ENCODE measurements around the gene IRS2. TPM values are rescaled to one million over a fixed set of nuclear protein-coding genes. Genes with fewer than 3 reads are reported as not detected.
"Not testable (repeated sequence)": the region's sequence is repeated elsewhere in the genome, so short reads cannot be mapped to it uniquely, and the experiment has no call there.

Gene IRS2
- total RNA-seq, 1 donor from 2014 or later: 2.6 TPM

DNA sequence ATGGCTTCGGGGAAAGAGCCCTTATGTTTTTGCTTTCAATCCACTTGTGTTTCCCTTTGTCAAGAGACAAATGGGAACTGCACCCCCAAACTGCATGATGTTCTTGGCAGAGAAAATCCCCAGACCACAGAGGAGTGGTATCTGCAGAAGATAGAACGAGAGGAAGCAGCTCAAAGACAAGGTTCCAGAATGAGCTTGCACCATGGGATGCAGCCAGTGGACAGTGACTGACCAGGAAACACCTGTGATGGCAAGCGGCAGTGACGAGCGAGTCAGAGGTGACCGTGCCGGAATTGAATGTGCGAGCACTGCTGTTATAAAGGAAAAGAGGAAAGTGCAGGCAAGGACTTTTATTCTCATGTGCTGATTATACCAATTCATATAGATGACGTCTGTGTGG is 46.3 kb downstream of the IRS2 start:
- H3K27ac ChIP-seq (ENCODE audit: low read depth, low read length): no peak overlapping the region
- no peaks in the 10 kb centered on the region for H3K9me3 ChIP-seq (ENCODE audit: control insufficient read depth in 3 of 3, low read length in 3 of 3)

DNA sequence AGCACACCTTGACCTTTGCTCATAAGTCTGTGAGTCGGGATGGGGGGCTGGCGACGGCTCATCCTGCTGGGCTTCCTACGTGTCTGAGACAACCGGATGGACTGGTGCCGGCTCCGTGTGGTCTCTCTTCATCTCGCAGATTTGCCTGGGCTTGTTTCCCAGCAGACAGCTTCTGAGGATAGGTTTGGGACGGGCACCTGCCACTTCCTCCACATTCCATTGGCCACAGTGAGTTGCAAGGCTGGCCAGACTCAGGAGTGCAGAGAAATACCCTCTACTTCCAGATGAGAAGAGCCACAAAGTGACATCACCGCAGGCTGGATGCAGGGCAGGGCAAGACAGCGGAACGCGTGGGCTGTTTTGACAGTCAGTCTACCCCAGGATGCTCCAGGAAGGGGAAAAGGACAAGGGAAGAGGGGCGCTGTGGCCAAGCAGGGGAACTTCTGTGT is 48.1 kb downstream of the IRS2 start:
- no peaks in the 10 kb centered on the region for H3K4me1 ChIP-seq (ENCODE audit: control insufficient read depth in 3 of 3, insufficient read depth in 3 of 3, low read length in 3 of 3)
- H3K27ac ChIP-seq (ENCODE audit: low read depth, low read length): no peak overlapping the region
- no peaks in the 10 kb centered on the region for H3K36me3 ChIP-seq (ENCODE audit: control insufficient read depth in 3 of 3, insufficient read depth in 3 of 3, low read length in 3 of 3)
- H3K4me3 ChIP-seq (ENCODE audit: low read length in 3 of 3): no peak overlapping the region
- H3K9ac ChIP-seq (ENCODE audit: low read depth in 1 of 3, low read length in 3 of 3): no peak overlapping the region
- H3K9me3 ChIP-seq (ENCODE audit: control insufficient read depth in 3 of 3, low read length in 3 of 3): no peaks in the 10 kb centered on the region
- H3K27me3 ChIP-seq (ENCODE audit: control insufficient read depth in 3 of 3, insufficient read depth in 3 of 3, low read length in 3 of 3): peaks cover 2 to 10% (median 7%) of the 10 kb centered on the region in 3 donors

More for the DNA sequence above, 46.3 kb downstream of the IRS2 start:
- Histone ChIP-seq H3K4me1 (ENCODE audit: control insufficient read depth in 3 of 3, insufficient read depth in 3 of 3, low read length in 3 of 3) (no peaks in the 10 kb centered on the region), H3K27me3 (ENCODE audit: control insufficient read depth in 3 of 3, insufficient read depth in 3 of 3, low read length in 3 of 3) (peaks cover 2 to 16% (median 7%) of the 10 kb centered on the region in 3 donors), H3K4me3 (ENCODE audit: low read length in 3 of 3) (no peak overlapping the region), H3K36me3 (ENCODE audit: control insufficient read depth in 3 of 3, insufficient read depth in 3 of 3, low read length in 3 of 3) (no peaks in the 10 kb centered on the region), H3K9ac (ENCODE audit: low read depth in 1 of 3, low read length in 3 of 3) (no peak overlapping the region)

DNA sequence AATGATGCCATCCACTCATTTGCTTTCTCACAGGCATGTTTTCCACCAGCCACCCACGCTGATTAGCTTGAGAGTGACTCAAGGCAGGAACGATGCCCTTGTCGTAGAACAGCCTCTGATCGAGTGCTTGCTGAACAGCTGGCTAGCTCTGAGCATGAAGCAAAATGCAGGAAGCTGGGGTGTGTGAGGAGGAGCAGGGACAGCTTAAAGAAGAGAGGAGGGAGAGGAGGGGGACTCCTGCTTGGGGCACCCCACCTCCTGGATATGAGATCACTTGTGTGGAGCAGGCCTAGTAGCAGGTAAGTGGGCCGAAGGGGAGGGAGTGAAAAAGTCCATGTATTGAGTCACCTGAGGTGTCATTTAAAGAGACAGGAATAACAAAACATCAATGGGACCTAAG is 48.8 kb downstream of the IRS2 start:
- no peaks in the 10 kb centered on the region for H3K9me3 ChIP-seq (ENCODE audit: control insufficient read depth in 3 of 3, low read length in 3 of 3)
- no peaks in the 10 kb centered on the region for H3K36me3 ChIP-seq (ENCODE audit: control insufficient read depth in 3 of 3, insufficient read depth in 3 of 3, low read length in 3 of 3)
- H3K27me3 ChIP-seq (ENCODE audit: control insufficient read depth in 3 of 3, insufficient read depth in 3 of 3, low read length in 3 of 3): peaks cover 2 to 10% (median 7%) of the 10 kb centered on the region in 3 donors
- H3K27ac ChIP-seq (ENCODE audit: low read depth, low read length): no peak overlapping the region
- no peak overlapping the region for H3K4me3 ChIP-seq (ENCODE audit: low read length in 3 of 3)
- H3K9ac ChIP-seq (ENCODE audit: low read depth in 1 of 3, low read length in 3 of 3): no peak overlapping the region
- no peaks in the 10 kb centered on the region for H3K4me1 ChIP-seq (ENCODE audit: control insufficient read depth in 3 of 3, insufficient read depth in 3 of 3, low read length in 3 of 3)

DNA sequence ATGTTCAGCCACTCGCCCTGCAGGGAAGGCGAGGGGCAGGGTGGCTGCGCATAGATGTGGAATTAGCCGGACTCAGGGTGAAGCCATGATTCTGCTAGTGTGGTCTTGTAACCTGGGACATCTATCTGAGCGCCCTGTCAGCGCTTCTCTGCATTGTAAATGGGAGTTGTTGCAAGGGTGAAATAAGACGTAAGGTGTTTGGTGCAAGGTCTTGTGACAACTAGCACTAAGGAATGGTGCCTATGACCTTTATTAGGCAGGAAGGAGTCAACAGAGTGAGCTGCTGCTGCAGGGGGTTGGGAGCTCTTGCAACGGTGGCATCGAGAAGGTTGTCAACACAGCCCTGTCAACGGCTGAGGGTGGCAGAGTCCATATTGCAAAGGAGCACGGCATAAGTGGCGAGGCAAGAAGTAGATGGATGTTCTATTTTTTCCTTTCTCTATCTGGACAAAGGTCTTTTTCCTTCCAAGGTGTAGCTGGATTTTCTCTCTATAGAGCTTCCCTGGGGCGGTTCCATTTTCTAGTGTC is 49.3 kb downstream of the IRS2 start:
- H3K27ac ChIP-seq (ENCODE audit: low read depth, low read length): no peak overlapping the region
- no peaks in the 10 kb centered on the region for H3K9me3 ChIP-seq (ENCODE audit: control insufficient read depth in 3 of 3, low read length in 3 of 3)
- H3K4me3 ChIP-seq (ENCODE audit: low read length in 3 of 3): no peak overlapping the region

DNA sequence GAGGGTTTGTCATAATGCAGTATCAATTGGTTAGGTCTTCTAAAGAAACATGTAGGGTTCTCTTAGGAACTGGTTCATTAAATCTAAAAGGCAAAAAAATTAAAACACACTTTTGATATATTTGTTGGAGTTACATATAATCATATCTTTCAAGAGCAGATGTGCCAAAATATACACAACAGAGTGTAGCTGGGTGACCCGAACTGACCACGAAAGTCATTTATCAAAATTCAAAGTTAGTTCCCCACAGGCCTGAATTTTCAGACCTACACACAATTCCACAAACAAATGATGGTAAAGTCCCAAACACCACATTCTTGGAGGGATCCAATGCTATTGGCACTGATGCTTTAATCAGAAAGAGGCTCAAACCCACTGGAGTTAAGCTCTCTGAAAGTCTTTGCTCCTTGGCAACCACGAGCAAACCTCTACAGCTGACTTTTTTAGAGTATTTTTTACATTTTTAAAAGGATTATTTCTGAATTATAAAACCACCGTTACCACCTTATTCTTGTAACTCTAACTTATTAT is 50.9 kb downstream of the IRS2 start:
- H3K36me3 ChIP-seq (ENCODE audit: control insufficient read depth in 3 of 3, insufficient read depth in 3 of 3, low read length in 3 of 3): no peaks in the 10 kb centered on the region
- H3K4me3 ChIP-seq (ENCODE audit: low read length in 3 of 3): no peak overlapping the region
- H3K9ac ChIP-seq (ENCODE audit: low read depth in 1 of 3, low read length in 3 of 3): no peak overlapping the region
- no peaks in the 10 kb centered on the region for H3K4me1 ChIP-seq (ENCODE audit: control insufficient read depth in 3 of 3, insufficient read depth in 3 of 3, low read length in 3 of 3)
- peaks cover 0 to 2% (median 0%) of the 10 kb centered on the region in 3 donors for H3K9me3 ChIP-seq (ENCODE audit: control insufficient read depth in 3 of 3, low read length in 3 of 3)
- H3K27ac ChIP-seq (ENCODE audit: low read depth, low read length): no peak overlapping the region
- peaks cover 2 to 10% (median 7%) of the 10 kb centered on the region in 3 donors for H3K27me3 ChIP-seq (ENCODE audit: control insufficient read depth in 3 of 3, insufficient read depth in 3 of 3, low read length in 3 of 3)

More for the DNA sequence above, 49.3 kb downstream of the IRS2 start:
- H3K27me3 ChIP-seq (ENCODE audit: control insufficient read depth in 3 of 3, insufficient read depth in 3 of 3, low read length in 3 of 3): peaks cover 2 to 10% (median 7%) of the 10 kb centered on the region in 3 donors
- no peak overlapping the region for H3K9ac ChIP-seq (ENCODE audit: low read depth in 1 of 3, low read length in 3 of 3)
- no peaks in the 10 kb centered on the region for H3K36me3 ChIP-seq (ENCODE audit: control insufficient read depth in 3 of 3, insufficient read depth in 3 of 3, low read length in 3 of 3)
- H3K4me1 ChIP-seq (ENCODE audit: control insufficient read depth in 3 of 3, insufficient read depth in 3 of 3, low read length in 3 of 3): no peaks in the 10 kb centered on the region

DNA sequence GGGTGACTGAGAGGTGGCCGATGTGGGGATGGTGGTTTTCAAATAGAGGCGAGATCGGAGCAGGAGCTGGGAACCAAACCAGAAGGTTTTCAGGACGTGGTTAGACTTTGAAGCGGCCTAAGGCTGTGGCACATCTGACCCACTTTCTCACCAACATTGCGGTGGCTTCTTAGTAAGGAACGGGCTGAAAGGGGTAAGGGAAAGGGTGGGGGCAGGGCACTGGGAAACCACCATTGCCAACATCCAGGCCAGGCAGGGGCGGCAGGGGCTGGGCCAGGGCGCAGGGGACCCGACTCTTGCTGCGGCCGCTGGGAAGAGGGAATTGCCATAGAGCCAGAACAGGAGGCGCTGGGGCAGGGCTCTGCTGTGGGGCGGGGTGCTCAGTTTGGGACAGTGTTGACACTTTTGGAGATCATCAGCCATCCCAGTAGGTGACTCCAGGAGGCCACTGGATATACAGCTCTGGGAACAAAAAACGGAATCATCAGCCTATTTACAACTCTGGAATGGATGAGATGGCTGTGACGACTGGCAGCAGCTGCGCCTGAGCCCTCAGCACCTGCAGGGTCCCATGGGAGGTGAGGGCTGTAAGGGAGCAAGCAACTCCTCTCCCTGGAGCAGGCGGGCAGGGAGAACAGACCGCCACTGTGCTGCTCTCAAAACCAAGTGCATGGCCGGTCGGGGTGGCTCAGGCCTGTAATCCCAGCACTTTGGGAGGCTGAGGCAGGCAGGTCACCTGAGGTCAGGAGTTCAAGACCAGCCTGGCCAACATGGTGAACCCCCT is 52.2 kb downstream of the IRS2 start:
- peaks cover 0 to 15% (median 6%) of the 10 kb centered on the region in 3 donors for H3K27me3 ChIP-seq (ENCODE audit: control insufficient read depth in 3 of 3, insufficient read depth in 3 of 3, low read length in 3 of 3)
- no peaks in the 10 kb centered on the region for H3K36me3 ChIP-seq (ENCODE audit: control insufficient read depth in 3 of 3, insufficient read depth in 3 of 3, low read length in 3 of 3)
- H3K9ac ChIP-seq (ENCODE audit: low read depth in 1 of 3, low read length in 3 of 3): no peak overlapping the region
- H3K4me3 ChIP-seq (ENCODE audit: low read length in 3 of 3): no peak overlapping the region
- H3K27ac ChIP-seq (ENCODE audit: low read depth, low read length): no peak overlapping the region
- H3K4me1 ChIP-seq (ENCODE audit: control insufficient read depth in 3 of 3, insufficient read depth in 3 of 3, low read length in 3 of 3): no peaks in the 10 kb centered on the region
- H3K9me3 ChIP-seq (ENCODE audit: control insufficient read depth in 3 of 3, low read length in 3 of 3): peaks cover 0 to 2% (median 0%) of the 10 kb centered on the region in 3 donors

DNA sequence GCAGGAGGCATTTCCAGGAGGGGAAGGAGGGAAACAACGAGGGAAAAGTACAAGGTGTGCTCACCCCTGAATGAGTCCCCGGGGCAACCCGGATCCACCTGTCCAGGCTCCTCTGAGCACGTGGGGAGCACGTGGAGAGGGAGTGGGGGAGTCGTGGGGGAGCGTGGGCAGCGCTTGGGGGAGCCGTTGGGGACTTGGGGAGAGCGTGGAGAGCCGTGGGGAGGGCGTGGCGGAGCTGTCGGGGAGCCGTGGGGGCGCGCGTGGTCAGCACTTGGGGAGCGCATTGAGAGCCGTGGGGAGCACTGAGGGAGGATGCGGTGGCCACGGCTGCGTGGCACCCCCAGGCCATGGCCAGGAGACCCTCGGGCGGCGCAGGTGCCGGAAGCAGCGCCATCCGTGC is 52.8 kb downstream of the IRS2 start:
- H3K36me3 ChIP-seq (ENCODE audit: control insufficient read depth in 3 of 3, insufficient read depth in 3 of 3, low read length in 3 of 3): no peaks in the 10 kb centered on the region
- H3K27ac ChIP-seq (ENCODE audit: low read depth, low read length): no peak overlapping the region
- H3K4me1 ChIP-seq (ENCODE audit: control insufficient read depth in 3 of 3, insufficient read depth in 3 of 3, low read length in 3 of 3): no peaks in the 10 kb centered on the region
- H3K9ac ChIP-seq (ENCODE audit: low read depth in 1 of 3, low read length in 3 of 3): no peak overlapping the region
- no peak overlapping the region for H3K4me3 ChIP-seq (ENCODE audit: low read length in 3 of 3)
- H3K9me3 ChIP-seq (ENCODE audit: control insufficient read depth in 3 of 3, low read length in 3 of 3): peaks cover 0 to 2% (median 0%) of the 10 kb centered on the region in 3 donors
- H3K27me3 ChIP-seq (ENCODE audit: control insufficient read depth in 3 of 3, insufficient read depth in 3 of 3, low read length in 3 of 3): peaks cover 0 to 17% (median 9%) of the 10 kb centered on the region in 3 donors

DNA sequence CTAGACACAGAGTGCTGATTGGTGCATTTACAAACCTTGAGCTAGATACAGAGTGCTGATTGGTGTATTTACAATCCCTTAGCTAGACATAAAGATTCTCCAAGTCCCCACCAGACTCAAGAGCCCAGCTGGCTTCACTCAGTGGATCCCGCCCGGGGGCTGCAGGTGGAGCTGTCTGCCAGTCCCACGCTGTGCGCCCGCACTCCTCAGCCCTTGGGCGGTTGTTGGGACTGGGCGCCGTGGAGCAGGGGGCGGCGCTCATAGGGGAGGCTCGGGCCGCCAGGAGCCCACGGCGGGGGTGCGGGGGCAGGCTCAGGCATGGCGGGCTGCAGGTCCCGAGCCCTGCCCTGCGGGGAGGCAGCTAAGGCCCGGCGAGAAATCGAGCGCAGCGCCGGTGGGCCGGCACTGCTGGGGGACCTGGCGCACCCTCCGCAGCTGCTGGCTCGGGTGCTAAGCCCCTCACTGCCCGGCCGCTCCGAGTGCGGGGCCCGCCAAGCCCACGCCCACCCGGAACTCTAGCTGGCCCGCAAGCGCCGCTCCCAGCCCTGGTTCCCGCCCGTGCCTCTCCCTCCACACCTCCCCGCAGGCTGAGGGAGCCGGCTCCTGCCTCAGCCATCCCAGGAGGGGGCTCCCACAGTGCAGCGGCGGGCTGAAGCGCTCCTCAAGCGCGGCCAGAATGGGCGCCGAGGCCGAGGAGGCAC is 53.8 kb downstream of the IRS2 start:
- not testable (repeated sequence) for H3K9ac ChIP-seq (ENCODE audit: low read depth in 1 of 3, low read length in 3 of 3); H3K9me3 ChIP-seq (ENCODE audit: control insufficient read depth in 3 of 3, low read length in 3 of 3); H3K27ac ChIP-seq (ENCODE audit: low read depth, low read length); H3K36me3 ChIP-seq (ENCODE audit: control insufficient read depth in 3 of 3, insufficient read depth in 3 of 3, low read length in 3 of 3); H3K4me1 ChIP-seq (ENCODE audit: control insufficient read depth in 3 of 3, insufficient read depth in 3 of 3, low read length in 3 of 3); H3K4me3 ChIP-seq (ENCODE audit: low read length in 3 of 3)
- H3K27me3 ChIP-seq (ENCODE audit: control insufficient read depth in 3 of 3, insufficient read depth in 3 of 3, low read length in 3 of 3): peaks cover 0 to 21% (median 14%) of the 10 kb centered on the region in 3 donors

DNA sequence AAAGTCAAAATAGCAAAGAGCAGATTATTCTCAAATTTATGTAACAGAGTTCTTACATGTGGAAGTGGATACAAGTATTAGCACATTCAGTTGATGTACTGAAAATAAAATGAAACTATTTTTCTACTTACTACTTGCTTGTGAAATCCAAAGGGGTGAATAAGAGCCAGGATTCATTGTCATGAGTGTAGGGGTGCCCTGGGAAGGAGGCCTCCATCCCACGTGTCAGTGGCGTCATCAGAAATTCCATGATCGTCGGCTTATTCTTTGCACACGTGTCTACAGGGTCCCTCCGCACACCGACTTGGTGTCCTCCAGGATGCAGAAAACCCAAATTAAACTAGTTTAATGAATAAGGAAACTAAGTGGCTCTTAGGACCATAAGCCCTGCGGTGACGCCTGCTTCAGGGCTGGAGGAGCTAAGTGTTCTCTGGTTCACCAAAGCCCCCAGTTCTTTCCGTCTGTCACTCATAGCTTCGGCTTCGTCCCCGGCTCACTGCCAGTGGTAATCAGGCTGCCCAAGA is 55.5 kb downstream of the IRS2 start:
- Histone ChIP-seq H3K9ac (ENCODE audit: low read depth in 1 of 3, low read length in 3 of 3) (no peak overlapping the region), H3K27me3 (ENCODE audit: control insufficient read depth in 3 of 3, insufficient read depth in 3 of 3, low read length in 3 of 3) (peaks cover 4 to 20% (median 15%) of the 10 kb centered on the region in 3 donors), H3K4me1 (ENCODE audit: control insufficient read depth in 3 of 3, insufficient read depth in 3 of 3, low read length in 3 of 3) (no peaks in the 10 kb centered on the region), H3K9me3 (ENCODE audit: control insufficient read depth in 3 of 3, low read length in 3 of 3) (peaks cover 0 to 2% (median 0%) of the 10 kb centered on the region in 3 donors), H3K27ac (ENCODE audit: low read depth, low read length) (no peak overlapping the region), H3K36me3 (ENCODE audit: control insufficient read depth in 3 of 3, insufficient read depth in 3 of 3, low read length in 3 of 3) (no peaks in the 10 kb centered on the region), H3K4me3 (ENCODE audit: low read length in 3 of 3) (no peak overlapping the region)
